SK-N-SH (cell line): ENCODE results near the gene HHAT. TPM values are rescaled to one million over a fixed set of nuclear protein-coding genes. Genes with fewer than 3 reads are reported as not detected.

Experiments
- CTCF ChIA-PET: fragments of 300-600, 350-600 bp; formaldehyde crosslinking; extraction: SDS; loops from one replicate; lab custom pipeline; 2021; lab: Yijun Ruan, JAX
- POLR2A ChIA-PET: fragments of 350-600 bp; sonication (Branson Sonifier 250); formaldehyde crosslinking; extraction: SDS; loops from one replicate; lab custom pipeline; 2020; ENCODE audit warnings: antibody characterized with exemption, inconsistent platforms; lab: Yijun Ruan, JAX
- DNase-seq: peaks from one replicate; pipeline ENCODE4 v3.0.0; 2012
- H2AFZ ChIP-seq: fragments of 200-600 bp; sonication (generic); 2 replicates; pipeline ENCODE4 v1.8.1; 2016; ENCODE audit warnings: antibody characterized with exemption, mild to moderate bottlenecking, low read depth
- H3F3A ChIP-seq: fragments of 200-600 bp; sonication (generic); replicated peaks from 2 replicates; pipeline ENCODE3; 2016; ENCODE audit warnings: antibody characterized with exemption, mild to moderate bottlenecking; ENCODE audit not compliant: insufficient read depth
- H3K27ac ChIP-seq, 2 experiments: fragments of 200-500 bp in 1 of 2; fragments of 200-600 bp in 1 of 2; sonication (Bioruptor generic) in 1 of 2; sonication (generic), shearing (Covaris generic) in 1 of 2; 2 replicates each; pipeline versions ENCODE4 v1.5.1 to v1.6.1; 2014 to 2016; ENCODE audit warnings: low read depth in 2 of 2, inconsistent platforms in 1 of 2, low read length in 1 of 2, mild to moderate bottlenecking in 1 of 2, mixed read lengths in 1 of 2
- H3K27me3 ChIP-seq: fragments of 200-600 bp; sonication (generic), shearing (Covaris generic); 2 replicates; pipeline ENCODE4 v1.6.1; 2016; ENCODE audit warnings: mixed run types; ENCODE audit not compliant: insufficient read depth
- H3K36me3 ChIP-seq, 2 experiments: fragments of 200-500 bp in 1 of 2; fragments of 200-600 bp in 1 of 2; sonication (Bioruptor generic) in 1 of 2; sonication (generic) in 1 of 2; replicated peaks in 1 of 2; 2 replicates each; pipeline versions ENCODE3 to v1.5.1; 2014 to 2016; ENCODE audit warnings: low read length in 1 of 2, mild to moderate bottlenecking in 1 of 2; ENCODE audit not compliant: insufficient read depth in 2 of 2, control insufficient read depth in 1 of 2
- H3K4me1 ChIP-seq, 2 experiments: fragments of 200-500 bp in 1 of 2; fragments of 200-600 bp in 1 of 2; sonication (Bioruptor generic) in 1 of 2; sonication (generic), shearing (Covaris generic) in 1 of 2; 2 replicates each; pipeline versions ENCODE4 v1.5.1 to v1.6.1; 2014 to 2016; ENCODE audit warnings: low read depth in 1 of 2, low read length in 1 of 2, mixed run types in 1 of 2; ENCODE audit not compliant: insufficient read depth in 2 of 2, control insufficient read depth in 1 of 2
- H3K4me2 ChIP-seq: fragments of 200-600 bp; sonication (generic), shearing (Covaris generic); 2 replicates; pipeline ENCODE4 v1.6.1; 2017; ENCODE audit warnings: mixed run types
- H3K4me3 ChIP-seq, 2 experiments: fragments of 200-500 bp in 1 of 2; fragments of 200-600 bp in 1 of 2; sonication (Bioruptor generic) in 1 of 2; sonication (generic), shearing (Covaris generic) in 1 of 2; 2 replicates each; pipeline versions ENCODE4 v1.5.1 to v1.8.1; 2014 to 2016; ENCODE audit warnings: low read depth in 2 of 2, inconsistent platforms in 1 of 2, low read length in 1 of 2, mild to moderate bottlenecking in 1 of 2, mixed read lengths in 1 of 2, moderate library complexity in 1 of 2
- H3K79me2 ChIP-seq: fragments of 200-600 bp; sonication (generic); 2 replicates; pipeline ENCODE4 v1.8.1; 2017; ENCODE audit warnings: mild to moderate bottlenecking; ENCODE audit not compliant: insufficient read depth
- H3K9ac ChIP-seq: fragments of 200-600 bp; sonication (generic); 2 replicates; pipeline ENCODE4 v1.6.1; 2017; ENCODE audit warnings: mixed run types
- H3K9me2 ChIP-seq: fragments of 200-600 bp; sonication (generic); 2 replicates; pipeline ENCODE4 v1.6.1; 2017; ENCODE audit warnings: mixed run types
- H3K9me3 ChIP-seq: fragments of 200-600 bp; sonication (generic); 2 replicates; pipeline ENCODE4 v1.6.1; 2017; ENCODE audit warnings: mixed run types, mild to moderate bottlenecking, moderate library complexity
- H4K20me1 ChIP-seq: fragments of 200-600 bp; sonication (generic); 2 replicates; pipeline ENCODE4 v1.6.1; 2017; ENCODE audit warnings: mild to moderate bottlenecking, mixed run types; ENCODE audit not compliant: insufficient read depth
- EP300 ChIP-seq, 2 experiments: IDR thresholded peaks; 2 replicates each; pipeline versions ENCODE4 v1.4.0 to v1.6.1; 2012; ENCODE audit warnings: borderline replicate concordance in 1 of 2, low read depth in 1 of 2, low read length in 1 of 2
- EZH2phosphoT487 ChIP-seq: fragments of 200-600 bp; sonication (generic); IDR thresholded peaks from 2 replicates; pipeline ENCODE4 v1.6.1; 2017; ENCODE audit warnings: low read depth, mixed run types, mild to moderate bottlenecking, antibody characterized with exemption, moderate library complexity, borderline replicate concordance
- FOXJ3 ChIP-seq: sonication (generic); formaldehyde crosslinking; IDR thresholded peaks from 2 replicates; pipeline ENCODE4 v1.5.1; 2020; ENCODE audit warnings: mild to moderate bottlenecking, missing genetic modification reagents
- FOXM1 ChIP-seq: IDR thresholded peaks from 2 replicates; pipeline ENCODE4 v1.4.0; 2012; ENCODE audit warnings: low read depth, mild to moderate bottlenecking
- GABPA ChIP-seq: IDR thresholded peaks from 2 replicates; pipeline ENCODE4 v1.4.0; 2012; ENCODE audit warnings: low read depth, mild to moderate bottlenecking
- MEF2A ChIP-seq: IDR thresholded peaks from 2 replicates; pipeline ENCODE4 v1.4.0; 2012; ENCODE audit warnings: low read depth, borderline replicate concordance
- NFIC ChIP-seq: IDR thresholded peaks from 2 replicates; pipeline ENCODE4 v1.4.0; 2012; ENCODE audit warnings: borderline replicate concordance
- PBX3 ChIP-seq: IDR thresholded peaks from 2 replicates; pipeline ENCODE4; 2012
- SMC3 ChIP-seq: IDR thresholded peaks from 2 replicates; pipeline ENCODE4 v1.6.1; 2012; ENCODE audit warnings: low read depth, low read length, improper control_type of control experiment
- TAF1 ChIP-seq: IDR thresholded peaks from 2 replicates; pipeline ENCODE4 v1.6.1; 2012; ENCODE audit warnings: low read depth, mild to moderate bottlenecking, low read length, moderate library complexity, borderline replicate concordance
- TEAD4 ChIP-seq: IDR thresholded peaks from 2 replicates; pipeline ENCODE4 v1.4.0; 2012; ENCODE audit warnings: mild to moderate bottlenecking, borderline replicate concordance; ENCODE audit not compliant: insufficient read depth
- YY1 ChIP-seq: IDR thresholded peaks from 2 replicates; pipeline ENCODE4 v1.4.0; 2012; ENCODE audit warnings: low read depth, mild to moderate bottlenecking
- WGBS: methylation state at CpG from one replicate; pipeline ENCODE4 v1.1.6; 2017; ENCODE audit warnings: low lambda C conversion rate; 5-methylcytosine and 5-hydroxymethylcytosine counted together
- polyA plus RNA-seq, 3 experiments: library from polyadenylated mRNA; depleted of rRNA; stranded (reverse); fragments of >200 nt; gene quantifications; 2 replicates each; pipeline ENCODE4 v1.2.3, GENCODE V29; 2012
- TF ChIP-seq, protein P1 (sequence below): fragments of 150-350 bp; IDR thresholded peaks from 2 replicates; pipeline ENCODE4 v1.6.1; 2016; ENCODE audit warnings: mild to moderate bottlenecking, low read depth, low read length
- TF ChIP-seq, protein P2 (sequence below): IDR thresholded peaks from 2 replicates; pipeline ENCODE4 v1.4.0; 2012; ENCODE audit warnings: low read depth, borderline replicate concordance
- TF ChIP-seq, protein P3 (sequence below): IDR thresholded peaks from 2 replicates; pipeline ENCODE4 v1.6.1; 2012; ENCODE audit warnings: mild to moderate bottlenecking, low read depth, low read length, moderate library complexity

Gene HHAT
- polyA plus RNA-seq, 1 of the 3 experiments (the other 2 are of a cell fraction), result 8.1 TPM

DNA sequence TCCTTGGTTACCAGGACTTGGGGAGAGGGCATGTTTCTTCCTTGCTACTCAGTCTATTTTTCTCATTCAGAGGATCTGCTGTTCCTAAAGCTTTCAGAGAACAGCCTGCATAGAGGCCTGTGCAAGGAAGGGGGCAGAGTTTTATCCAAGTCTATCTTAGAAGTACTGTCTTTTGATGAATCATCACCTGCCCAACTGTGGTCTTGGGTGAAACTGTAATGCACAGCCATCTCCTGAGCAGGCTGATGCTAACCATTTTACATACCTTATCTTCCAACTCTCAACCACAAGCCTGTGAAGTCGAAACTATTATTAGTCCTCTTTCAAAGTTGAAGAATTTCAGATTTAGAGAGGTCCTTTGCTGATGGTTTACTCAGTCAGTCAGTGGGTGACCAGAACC lies 368.0 kb downstream of the HHAT start (continued):
- TF ChIP-seq, protein P1, sequence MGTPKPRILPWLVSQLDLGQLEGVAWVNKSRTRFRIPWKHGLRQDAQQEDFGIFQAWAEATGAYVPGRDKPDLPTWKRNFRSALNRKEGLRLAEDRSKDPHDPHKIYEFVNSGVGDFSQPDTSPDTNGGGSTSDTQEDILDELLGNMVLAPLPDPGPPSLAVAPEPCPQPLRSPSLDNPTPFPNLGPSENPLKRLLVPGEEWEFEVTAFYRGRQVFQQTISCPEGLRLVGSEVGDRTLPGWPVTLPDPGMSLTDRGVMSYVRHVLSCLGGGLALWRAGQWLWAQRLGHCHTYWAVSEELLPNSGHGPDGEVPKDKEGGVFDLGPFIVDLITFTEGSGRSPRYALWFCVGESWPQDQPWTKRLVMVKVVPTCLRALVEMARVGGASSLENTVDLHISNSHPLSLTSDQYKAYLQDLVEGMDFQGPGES, result no peak
- TF ChIP-seq NFIC (no peak), SMC3 (no peak), TAF1 (no peak), FOXM1 (no peak)
- TF ChIP-seq, all 33 proteins: peak for 0

GRCh38 chr1:210697185-210697584 lies 368.5 kb downstream of the HHAT start:
- WGBS, result 79% methylated on average over 3 of the region's 3 CpGs
- no peaks in the 10 kb centered on the region for H3K9me2 ChIP-seq
- CTCF ChIA-PET, result interaction anchor here (1.2 kb wide), 1 partner anchor 274 kb away, joined by 6 read pairs; no protein-coding TSS in a partner anchor
- no peaks in the 10 kb centered on the region for H3K27me3 ChIP-seq
- H3K4me2 ChIP-seq, result no peak overlapping the region
- no peaks in the 10 kb centered on the region for H3F3A ChIP-seq
- no peak overlapping the region for H2AFZ ChIP-seq
- TF ChIP-seq GABPA (no peak), FOXJ3 (CRISPR knock-in tag) (no peak), TEAD4 (no peak), MEF2A (no peak), EP300 (IDR thresholded peaks at IDR 0.05; ENCODE audit: borderline replicate concordance in 1 of 2, low read depth in 1 of 2, low read length in 1 of 2) (no peak), PBX3 (no peak), YY1 (no peak), EZH2phosphoT487 (no peak), SMC3 (no peak)
- TF ChIP-seq, protein P2, sequence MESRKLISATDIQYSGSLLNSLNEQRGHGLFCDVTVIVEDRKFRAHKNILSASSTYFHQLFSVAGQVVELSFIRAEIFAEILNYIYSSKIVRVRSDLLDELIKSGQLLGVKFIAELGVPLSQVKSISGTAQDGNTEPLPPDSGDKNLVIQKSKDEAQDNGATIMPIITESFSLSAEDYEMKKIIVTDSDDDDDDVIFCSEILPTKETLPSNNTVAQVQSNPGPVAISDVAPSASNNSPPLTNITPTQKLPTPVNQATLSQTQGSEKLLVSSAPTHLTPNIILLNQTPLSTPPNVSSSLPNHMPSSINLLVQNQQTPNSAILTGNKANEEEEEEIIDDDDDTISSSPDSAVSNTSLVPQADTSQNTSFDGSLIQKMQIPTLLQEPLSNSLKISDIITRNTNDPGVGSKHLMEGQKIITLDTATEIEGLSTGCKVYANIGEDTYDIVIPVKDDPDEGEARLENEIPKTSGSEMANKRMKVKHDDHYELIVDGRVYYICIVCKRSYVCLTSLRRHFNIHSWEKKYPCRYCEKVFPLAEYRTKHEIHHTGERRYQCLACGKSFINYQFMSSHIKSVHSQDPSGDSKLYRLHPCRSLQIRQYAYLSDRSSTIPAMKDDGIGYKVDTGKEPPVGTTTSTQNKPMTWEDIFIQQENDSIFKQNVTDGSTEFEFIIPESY, result no peak
- TF ChIP-seq, protein P1, result no peak
- TF ChIP-seq, protein P3, sequence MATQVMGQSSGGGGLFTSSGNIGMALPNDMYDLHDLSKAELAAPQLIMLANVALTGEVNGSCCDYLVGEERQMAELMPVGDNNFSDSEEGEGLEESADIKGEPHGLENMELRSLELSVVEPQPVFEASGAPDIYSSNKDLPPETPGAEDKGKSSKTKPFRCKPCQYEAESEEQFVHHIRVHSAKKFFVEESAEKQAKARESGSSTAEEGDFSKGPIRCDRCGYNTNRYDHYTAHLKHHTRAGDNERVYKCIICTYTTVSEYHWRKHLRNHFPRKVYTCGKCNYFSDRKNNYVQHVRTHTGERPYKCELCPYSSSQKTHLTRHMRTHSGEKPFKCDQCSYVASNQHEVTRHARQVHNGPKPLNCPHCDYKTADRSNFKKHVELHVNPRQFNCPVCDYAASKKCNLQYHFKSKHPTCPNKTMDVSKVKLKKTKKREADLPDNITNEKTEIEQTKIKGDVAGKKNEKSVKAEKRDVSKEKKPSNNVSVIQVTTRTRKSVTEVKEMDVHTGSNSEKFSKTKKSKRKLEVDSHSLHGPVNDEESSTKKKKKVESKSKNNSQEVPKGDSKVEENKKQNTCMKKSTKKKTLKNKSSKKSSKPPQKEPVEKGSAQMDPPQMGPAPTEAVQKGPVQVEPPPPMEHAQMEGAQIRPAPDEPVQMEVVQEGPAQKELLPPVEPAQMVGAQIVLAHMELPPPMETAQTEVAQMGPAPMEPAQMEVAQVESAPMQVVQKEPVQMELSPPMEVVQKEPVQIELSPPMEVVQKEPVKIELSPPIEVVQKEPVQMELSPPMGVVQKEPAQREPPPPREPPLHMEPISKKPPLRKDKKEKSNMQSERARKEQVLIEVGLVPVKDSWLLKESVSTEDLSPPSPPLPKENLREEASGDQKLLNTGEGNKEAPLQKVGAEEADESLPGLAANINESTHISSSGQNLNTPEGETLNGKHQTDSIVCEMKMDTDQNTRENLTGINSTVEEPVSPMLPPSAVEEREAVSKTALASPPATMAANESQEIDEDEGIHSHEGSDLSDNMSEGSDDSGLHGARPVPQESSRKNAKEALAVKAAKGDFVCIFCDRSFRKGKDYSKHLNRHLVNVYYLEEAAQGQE, result no peak
- no peak for DNase-seq
- no peak overlapping the region for H3K4me3 ChIP-seq
- no peaks in the 10 kb centered on the region for H4K20me1 ChIP-seq
- H3K9ac ChIP-seq, result no peak overlapping the region
- no peak overlapping the region for H3K27ac ChIP-seq
- H3K36me3 ChIP-seq, result no peaks in the 10 kb centered on the region
- POLR2A ChIA-PET, result no interaction called here
- no peaks in the 10 kb centered on the region for H3K79me2 ChIP-seq
- H3K4me1 ChIP-seq, result peaks cover 0 to 17% of the 10 kb centered on the region in 2 experiments; a peak in 1 of 4 replicates
- H3K9me3 ChIP-seq, result no peaks in the 10 kb centered on the region
